K562 (cell line): ENCODE results near the gene FCRL6. TPM values are rescaled to one million over a fixed set of nuclear protein-coding genes. Genes with fewer than 3 reads are reported as not detected.

Experiments used
- ATF1 ChIP-seq, 2 experiments: fragments of 450-650 bp in 1 of 2; IDR thresholded peaks; 2 replicates each; pipeline ENCODE4 v1.6.1; 2016; ENCODE audit warnings: missing compliant biosample characterization in 1 of 2, missing genetic modification characterization in 1 of 2
- BMI1 ChIP-seq: fragments of 150-350 bp; IDR thresholded peaks from 2 replicates; pipeline ENCODE4 v1.6.1; 2014; ENCODE audit warnings: low read length
- CBFB ChIP-seq: sonication (generic); formaldehyde crosslinking; IDR thresholded peaks from 2 replicates; pipeline ENCODE4 v1.4.0; 2020; ENCODE audit warnings: mild to moderate bottlenecking, missing genetic modification reagents
- CBX1 ChIP-seq: sonication (generic); IDR thresholded peaks from 2 replicates; pipeline ENCODE4 v1.6.1; 2016; ENCODE audit warnings: antibody characterized with exemption, low read depth, mild to moderate bottlenecking
- CBX3 ChIP-seq, 2 experiments: IDR thresholded peaks; 1 replicate in 1 of 2; 2 replicates in 1 of 2; pipeline ENCODE4 v1.6.1; 2012; ENCODE audit warnings: inconsistent platforms in 2 of 2, low read length in 2 of 2, borderline replicate concordance in 1 of 2, control low read depth in 1 of 2
- CCNT2 ChIP-seq: IDR thresholded peaks from 2 replicates; pipeline ENCODE4 v1.6.1; 2011; ENCODE audit warnings: borderline replicate concordance, low read depth, mild to moderate bottlenecking, moderate library complexity, mixed read lengths, low read length; ENCODE audit not compliant: insufficient read length; ENCODE audit errors: extremely low read depth
- DDX20 ChIP-seq: fragments of 450-650 bp; IDR thresholded peaks from 2 replicates; pipeline ENCODE4 v1.6.1; 2016; ENCODE audit warnings: missing genetic modification characterization, low read depth, mild to moderate bottlenecking, missing compliant biosample characterization, moderate library complexity
- ESRRB ChIP-seq: fragments of 250-450 bp; sonication (Bioruptor Pico); IDR thresholded peaks from 2 replicates; pipeline ENCODE4 v1.5.0; 2020; ENCODE audit warnings: mild to moderate bottlenecking, moderate library complexity, borderline replicate concordance
- ILK ChIP-seq: fragments of 450-650 bp; IDR thresholded peaks from 2 replicates; pipeline ENCODE4 v1.6.1; 2016; ENCODE audit warnings: missing genetic modification characterization, low read depth, mild to moderate bottlenecking, missing compliant biosample characterization, moderate library complexity, borderline replicate concordance
- MTA2 ChIP-seq: fragments of 450-650 bp; IDR thresholded peaks from 2 replicates; pipeline ENCODE4 v1.6.1; 2016; ENCODE audit warnings: low read depth
- NRF1 ChIP-seq, 2 experiments: fragments of 450-650 bp; IDR thresholded peaks in 1 of 2; conservative IDR thresholded peaks in 1 of 2; 2 replicates each; pipeline ENCODE4 v1.6.1; 2014; ENCODE audit warnings: mild to moderate bottlenecking in 2 of 2
- PML ChIP-seq: IDR thresholded peaks from 2 replicates; pipeline ENCODE4 v1.6.1; 2012; ENCODE audit warnings: low read length, inconsistent platforms
- PTTG1 ChIP-seq: fragments of 450-650 bp; IDR thresholded peaks from 2 replicates; pipeline ENCODE4 v1.6.1; 2016; ENCODE audit warnings: low read depth, mild to moderate bottlenecking, missing genetic modification characterization, missing compliant biosample characterization
- SMARCC2 ChIP-seq: fragments of 450-650 bp; IDR thresholded peaks from 2 replicates; pipeline ENCODE4 v1.6.1; 2017; ENCODE audit warnings: antibody characterized with exemption, moderate library complexity, mild to moderate bottlenecking, low read depth
- TCFL5 ChIP-seq: fragments of 250-450 bp; sonication (Bioruptor Pico); conservative IDR thresholded peaks from 2 replicates; pipeline ENCODE4 v1.6.1; 2021; ENCODE audit warnings: mild to moderate bottlenecking, moderate library complexity, matching md5 sums
- ZC3H8 ChIP-seq: fragments of 450-650 bp; IDR thresholded peaks from 2 replicates; pipeline ENCODE4 v1.6.1; 2017
- ZFPM2 ChIP-seq: fragments of 250-450 bp; sonication (Bioruptor Pico); IDR thresholded peaks from 2 replicates; pipeline ENCODE4 v1.5.1; 2022; ENCODE audit warnings: mild to moderate bottlenecking
- ZNF134 ChIP-seq: fragments of 250-450 bp; sonication (Bioruptor Pico); conservative IDR thresholded peaks from 2 replicates; pipeline ENCODE4 v1.4.0; 2020
- ZNF217 ChIP-seq: sonication (generic); formaldehyde crosslinking; IDR thresholded peaks from 2 replicates; pipeline ENCODE4 v1.8.0; 2022; ENCODE audit warnings: mild to moderate bottlenecking, missing genetic modification reagents
- ZNF316 ChIP-seq: fragments of 450-650 bp; IDR thresholded peaks from 2 replicates; pipeline ENCODE4 v1.6.1; 2016
- polyA plus RNA-seq, 8 experiments: library from polyadenylated mRNA; depleted of rRNA in 4 of 8; stranded (reverse) in 5 of 8; unstranded in 3 of 8; fragments of >200 nt; fragmentation: Nextera tagmentation in 2 of 8; fragmentation: Illumina TruSeq in 1 of 8; extraction: Ambion mirVana in 2 of 8; extraction: Trizol in 1 of 8; gene quantifications; 2 replicates each; pipeline versions ENCODE4 v1.2.1 to v1.2.3, GENCODE V29; 2011 to 2014; ENCODE audit warnings: inconsistent platforms in 1 of 8, missing spikeins in 1 of 8
- total RNA-seq, 7 experiments: library from RNA; depleted of rRNA in 6 of 7; stranded (reverse); fragments of >200 nt in 6 of 7; fragmentation: Illumina TruSeq in 2 of 7; extraction: Trizol in 2 of 7; gene quantifications; 2 replicates each; pipeline versions ENCODE4 v1.2.1 to v1.2.3, GENCODE V29; 2011 to 2021; ENCODE audit warnings: low replicate concordance in 1 of 7
- TF ChIP-seq, protein P1 (sequence below): fragments of 450-650 bp; formaldehyde crosslinking; IDR thresholded peaks from 2 replicates; pipeline ENCODE4 v1.4.0; 2022; ENCODE audit warnings: mild to moderate bottlenecking, moderate library complexity
- TF ChIP-seq, protein P2 (sequence below): fragments of 150-350 bp; IDR thresholded peaks from 2 replicates; pipeline ENCODE4 v1.6.1; 2014; ENCODE audit warnings: low read depth, mild to moderate bottlenecking, low read length, borderline replicate concordance
- TF ChIP-seq, protein P3 (sequence below): fragments of 450-650 bp; formaldehyde crosslinking; IDR thresholded peaks from 2 replicates; pipeline ENCODE4 v1.4.0; 2020; ENCODE audit warnings: mild to moderate bottlenecking, moderate library complexity

Gene FCRL6
- total and polyA plus RNA-seq, 9 of the 15 experiments (the other 6 are each of a cell fraction or from before 2014, with no cell fraction given), result not detected

DNA sequence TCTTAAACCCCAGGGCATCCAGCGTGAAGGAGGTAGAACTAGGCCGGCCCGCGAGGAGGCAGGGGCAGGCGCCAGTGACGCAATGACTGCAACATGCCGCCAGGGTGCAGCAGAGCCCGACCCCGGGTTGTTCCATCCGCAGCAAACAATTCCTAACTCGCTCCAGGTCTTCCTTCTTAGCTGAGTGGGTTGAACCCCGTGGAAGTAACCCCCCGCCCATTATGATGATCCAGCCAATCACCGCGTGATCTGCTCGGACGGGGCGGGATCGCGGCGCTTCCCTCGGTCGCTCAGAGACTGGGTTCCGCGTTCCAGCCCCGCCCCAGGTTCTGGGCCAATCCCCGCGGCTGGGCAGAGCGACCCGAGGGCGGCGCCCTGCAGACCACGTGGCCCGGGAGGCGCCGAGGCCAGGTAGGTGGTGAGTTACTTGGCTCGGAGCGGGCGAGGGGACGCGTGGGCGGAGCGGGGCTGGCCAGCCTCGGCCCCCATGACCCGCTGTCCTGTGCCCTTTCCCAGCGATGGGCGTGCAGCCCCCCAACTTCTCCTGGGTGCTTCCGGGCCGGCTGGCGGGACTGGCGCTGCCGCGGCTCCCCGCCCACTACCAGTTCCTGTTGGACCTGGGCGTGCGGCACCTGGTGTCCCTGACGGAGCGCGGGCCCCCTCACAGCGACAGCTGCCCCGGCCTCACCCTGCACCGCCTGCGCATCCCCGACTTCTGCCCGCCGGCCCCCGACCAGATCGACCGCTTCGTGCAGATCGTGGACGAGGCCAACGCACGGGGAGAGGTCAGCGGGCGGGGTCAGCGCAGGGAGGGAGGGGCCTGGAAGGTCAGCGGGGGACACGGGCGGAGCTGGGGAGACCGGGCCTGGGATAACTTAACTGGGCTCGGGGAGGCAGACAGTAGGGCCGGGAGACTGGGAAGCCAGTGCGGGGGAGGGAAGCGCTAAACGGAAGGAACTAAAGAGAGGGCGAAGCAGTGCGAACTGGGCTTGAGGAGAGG is 21.3 kb upstream of the FCRL6 start, which contains the start of gene DUSP23 (continued):
- TF ChIP-seq CBFB (CRISPR knock-in tag) (no peak), SMARCC2 (no peak), ZNF316 (peak; percentile 67), ZNF134 (CRISPR knock-in tag) (0 out of 2 replicates have a peak, but pooled peaks have one; percentile 13), ATF1 (CRISPR knock-in tag; IDR thresholded peaks at IDR 0.05) (peak; percentile 39; the same call in 1 of the 2 replicates), ATF1 (tag; IDR thresholded peaks at IDR 0.05) (peak; percentile 77), PML (no peak), NRF1 (conservative IDR thresholded peaks at IDR 0.05 in 1 of 2, IDR thresholded peaks at IDR 0.05 in 1 of 2) (peak; percentile 81 to 86), CCNT2 (no peak), CBX3 (IDR thresholded peaks at IDR 0.05; ENCODE audit: borderline replicate concordance in 1 of 2, low read length in 2 of 2) (peak in 1 of 2 experiments; percentile 81; a peak in 1 of 3 replicates), ZNF217 (CRISPR knock-in tag) (no peak), ZFPM2 (CRISPR knock-in tag) (no peak), TCFL5 (CRISPR knock-in tag) (no peak), MTA2 (no peak), ILK (tag) (no peak), ZC3H8 (no peak), ESRRB (CRISPR knock-in tag) (no peak), DDX20 (no peak), BMI1 (no peak), CBX1 (peak; percentile 89), PTTG1 (tag) (no peak)
- TF ChIP-seq, protein P1, sequence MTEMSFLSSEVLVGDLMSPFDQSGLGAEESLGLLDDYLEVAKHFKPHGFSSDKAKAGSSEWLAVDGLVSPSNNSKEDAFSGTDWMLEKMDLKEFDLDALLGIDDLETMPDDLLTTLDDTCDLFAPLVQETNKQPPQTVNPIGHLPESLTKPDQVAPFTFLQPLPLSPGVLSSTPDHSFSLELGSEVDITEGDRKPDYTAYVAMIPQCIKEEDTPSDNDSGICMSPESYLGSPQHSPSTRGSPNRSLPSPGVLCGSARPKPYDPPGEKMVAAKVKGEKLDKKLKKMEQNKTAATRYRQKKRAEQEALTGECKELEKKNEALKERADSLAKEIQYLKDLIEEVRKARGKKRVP (CRISPR knock-in tag), result peak; percentile 42; the same call in 1 of the 2 replicates
- TF ChIP-seq, protein P2, sequence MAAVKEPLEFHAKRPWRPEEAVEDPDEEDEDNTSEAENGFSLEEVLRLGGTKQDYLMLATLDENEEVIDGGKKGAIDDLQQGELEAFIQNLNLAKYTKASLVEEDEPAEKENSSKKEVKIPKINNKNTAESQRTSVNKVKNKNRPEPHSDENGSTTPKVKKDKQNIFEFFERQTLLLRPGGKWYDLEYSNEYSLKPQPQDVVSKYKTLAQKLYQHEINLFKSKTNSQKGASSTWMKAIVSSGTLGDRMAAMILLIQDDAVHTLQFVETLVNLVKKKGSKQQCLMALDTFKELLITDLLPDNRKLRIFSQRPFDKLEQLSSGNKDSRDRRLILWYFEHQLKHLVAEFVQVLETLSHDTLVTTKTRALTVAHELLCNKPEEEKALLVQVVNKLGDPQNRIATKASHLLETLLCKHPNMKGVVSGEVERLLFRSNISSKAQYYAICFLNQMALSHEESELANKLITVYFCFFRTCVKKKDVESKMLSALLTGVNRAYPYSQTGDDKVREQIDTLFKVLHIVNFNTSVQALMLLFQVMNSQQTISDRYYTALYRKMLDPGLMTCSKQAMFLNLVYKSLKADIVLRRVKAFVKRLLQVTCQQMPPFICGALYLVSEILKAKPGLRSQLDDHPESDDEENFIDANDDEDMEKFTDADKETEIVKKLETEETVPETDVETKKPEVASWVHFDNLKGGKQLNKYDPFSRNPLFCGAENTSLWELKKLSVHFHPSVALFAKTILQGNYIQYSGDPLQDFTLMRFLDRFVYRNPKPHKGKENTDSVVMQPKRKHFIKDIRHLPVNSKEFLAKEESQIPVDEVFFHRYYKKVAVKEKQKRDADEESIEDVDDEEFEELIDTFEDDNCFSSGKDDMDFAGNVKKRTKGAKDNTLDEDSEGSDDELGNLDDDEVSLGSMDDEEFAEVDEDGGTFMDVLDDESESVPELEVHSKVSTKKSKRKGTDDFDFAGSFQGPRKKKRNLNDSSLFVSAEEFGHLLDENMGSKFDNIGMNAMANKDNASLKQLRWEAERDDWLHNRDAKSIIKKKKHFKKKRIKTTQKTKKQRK, result no peak
- TF ChIP-seq, protein P3, sequence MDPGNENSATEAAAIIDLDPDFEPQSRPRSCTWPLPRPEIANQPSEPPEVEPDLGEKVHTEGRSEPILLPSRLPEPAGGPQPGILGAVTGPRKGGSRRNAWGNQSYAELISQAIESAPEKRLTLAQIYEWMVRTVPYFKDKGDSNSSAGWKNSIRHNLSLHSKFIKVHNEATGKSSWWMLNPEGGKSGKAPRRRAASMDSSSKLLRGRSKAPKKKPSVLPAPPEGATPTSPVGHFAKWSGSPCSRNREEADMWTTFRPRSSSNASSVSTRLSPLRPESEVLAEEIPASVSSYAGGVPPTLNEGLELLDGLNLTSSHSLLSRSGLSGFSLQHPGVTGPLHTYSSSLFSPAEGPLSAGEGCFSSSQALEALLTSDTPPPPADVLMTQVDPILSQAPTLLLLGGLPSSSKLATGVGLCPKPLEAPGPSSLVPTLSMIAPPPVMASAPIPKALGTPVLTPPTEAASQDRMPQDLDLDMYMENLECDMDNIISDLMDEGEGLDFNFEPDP, result no peak
